Measurements from ENCODE around the gene ZG16.
"Not testable (repeated sequence)": the region's sequence is repeated elsewhere in the genome, so short reads cannot be mapped to it uniquely, and the experiment has no call there.

The ZG16 gene

GRCh38 chr16:29777576-29778350, at the start of gene ZG16:
ZG16 (plus strand) TSS chr16:29778256; CDS start chr16:29779267, 1,011 bp downstream.
- Mint-ChIP-seq H3K4me3 (no peak within 1 kb of the TSS), H3K27me3 (ENCODE audit: low read depth) (peaks cover 22% of the 10 kb centered on the region), H3K36me3 (ENCODE audit: low read depth) (no peaks in the 10 kb centered on the region), H3K4me1 (ENCODE audit: low read depth) (no peaks in the 10 kb centered on the region), H3K9me3 (no peaks in the 10 kb centered on the region), H3K27ac (no peak within 1 kb of the TSS)
- no peak for DNase-seq (ENCODE audit: low spot score)

DNA sequence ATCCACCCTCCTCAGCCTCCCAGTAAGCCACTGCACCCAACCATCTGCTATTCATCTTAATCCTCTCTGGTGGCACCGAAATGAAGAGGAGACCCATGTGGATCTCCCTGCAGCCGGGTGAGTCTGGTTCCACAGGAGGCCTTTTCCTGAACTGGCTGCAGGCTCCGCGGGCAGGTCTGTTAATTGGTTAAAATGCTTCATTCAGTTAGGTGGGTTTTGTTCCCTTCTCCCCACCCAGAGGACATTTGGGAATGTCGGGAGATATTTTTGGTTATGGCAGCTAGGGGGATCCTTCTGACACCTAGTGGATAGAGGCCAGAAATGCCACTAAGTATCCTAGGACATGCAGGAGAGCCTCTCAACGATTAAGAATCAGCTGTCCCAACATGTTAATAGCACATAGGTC, 48.9 kb upstream of the ZG16 start:
- Mint-ChIP-seq H3K27ac (no peak overlapping the region), H3K27me3 (ENCODE audit: low read depth) (peaks cover 12% of the 10 kb centered on the region), H3K4me3 (no peak overlapping the region), H3K36me3 (ENCODE audit: low read depth) (peaks cover 6% of the 10 kb centered on the region), H3K9me3 (peaks cover 3% of the 10 kb centered on the region), H3K4me1 (ENCODE audit: low read depth) (peaks cover 20% of the 10 kb centered on the region)
- DNase-seq (ENCODE audit: low spot score), result no peak

DNA sequence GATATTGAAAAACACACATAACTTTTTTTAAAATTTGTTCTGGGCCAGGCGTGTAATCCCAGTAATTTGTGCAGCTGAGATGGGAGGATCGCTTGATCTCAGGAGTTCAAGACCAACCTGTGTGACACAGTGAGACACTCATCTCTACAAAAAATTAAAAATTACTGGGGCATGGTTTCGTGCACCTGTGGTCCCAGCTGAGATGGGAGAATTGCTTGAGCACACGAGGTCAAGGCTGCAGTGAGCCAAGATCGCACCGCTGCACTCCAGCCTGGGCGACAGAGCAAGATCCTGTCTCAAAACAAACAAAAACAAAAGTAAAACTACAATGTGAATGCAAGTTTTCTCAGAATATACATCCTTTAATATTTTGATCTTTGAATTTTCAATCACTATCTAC, 47.4 kb upstream of the ZG16 start:
- Mint-ChIP-seq H3K36me3 (ENCODE audit: low read depth) (peaks cover 10% of the 10 kb centered on the region), H3K4me1 (ENCODE audit: low read depth) (peaks cover 23% of the 10 kb centered on the region), H3K4me3 (peak overlapping the region; percentile 49), H3K9me3 (peaks cover 3% of the 10 kb centered on the region), H3K27ac (peak overlapping the region; percentile 43), H3K27me3 (ENCODE audit: low read depth) (peaks cover 12% of the 10 kb centered on the region)
- no peak for DNase-seq (ENCODE audit: low spot score)

GRCh38 chr16:29731768-29732601, 46.1 kb upstream of the ZG16 start:
- H3K9me3 Mint-ChIP-seq, result not testable (repeated sequence)
- H3K4me1 Mint-ChIP-seq (ENCODE audit: low read depth), result peaks cover 27% of the 10 kb centered on the region
- peaks cover 12% of the 10 kb centered on the region for H3K27me3 Mint-ChIP-seq (ENCODE audit: low read depth)
- DNase-seq (ENCODE audit: low spot score), result peak; percentile 85
- H3K36me3 Mint-ChIP-seq (ENCODE audit: low read depth), result peaks cover 13% of the 10 kb centered on the region
- H3K27ac Mint-ChIP-seq, result peak overlapping the region; percentile 91
- peak overlapping the region; percentile 61 for H3K4me3 Mint-ChIP-seq

DNA sequence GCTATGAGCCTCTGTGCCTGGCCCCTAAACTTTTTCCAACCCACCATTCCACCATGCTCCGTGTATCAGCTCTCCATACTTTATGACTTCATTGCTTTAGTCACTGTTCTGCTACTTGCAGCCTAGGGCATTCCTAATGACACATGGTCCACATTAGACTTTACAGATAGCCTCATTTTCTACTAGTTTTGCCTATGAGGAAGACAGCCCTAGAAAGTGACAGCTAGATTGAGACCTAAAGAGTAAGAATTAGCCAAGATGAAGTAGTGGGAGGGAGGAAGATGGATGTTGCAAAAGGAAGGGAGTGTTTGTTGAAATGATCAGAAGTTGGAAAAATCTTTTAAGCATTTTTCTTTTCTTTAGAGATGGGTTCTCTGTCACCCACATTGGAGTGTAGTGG, 43.3 kb upstream of the ZG16 start:
- Mint-ChIP-seq H3K36me3 (ENCODE audit: low read depth) (peaks cover 14% of the 10 kb centered on the region), H3K27ac (no peak overlapping the region)

GRCh38 chr16:29736112-29736511, 41.9 kb upstream of the ZG16 start:
- Mint-ChIP-seq H3K4me1 (ENCODE audit: low read depth) (peaks cover 53% of the 10 kb centered on the region), H3K27ac (no peak overlapping the region), H3K4me3 (no peak overlapping the region), H3K36me3 (ENCODE audit: low read depth) (peaks cover 24% of the 10 kb centered on the region), H3K9me3 (peaks cover 3% of the 10 kb centered on the region), H3K27me3 (ENCODE audit: low read depth) (no peaks in the 10 kb centered on the region)
- no peak for DNase-seq (ENCODE audit: low spot score)

More for the DNA sequence above, 43.3 kb upstream of the ZG16 start:
- peaks cover 47% of the 10 kb centered on the region for H3K4me1 Mint-ChIP-seq (ENCODE audit: low read depth)
- DNase-seq (ENCODE audit: low spot score), result no peak
- H3K9me3 Mint-ChIP-seq, result peaks cover 3% of the 10 kb centered on the region
- no peaks in the 10 kb centered on the region for H3K27me3 Mint-ChIP-seq (ENCODE audit: low read depth)
- H3K4me3 Mint-ChIP-seq, result no peak overlapping the region

DNA sequence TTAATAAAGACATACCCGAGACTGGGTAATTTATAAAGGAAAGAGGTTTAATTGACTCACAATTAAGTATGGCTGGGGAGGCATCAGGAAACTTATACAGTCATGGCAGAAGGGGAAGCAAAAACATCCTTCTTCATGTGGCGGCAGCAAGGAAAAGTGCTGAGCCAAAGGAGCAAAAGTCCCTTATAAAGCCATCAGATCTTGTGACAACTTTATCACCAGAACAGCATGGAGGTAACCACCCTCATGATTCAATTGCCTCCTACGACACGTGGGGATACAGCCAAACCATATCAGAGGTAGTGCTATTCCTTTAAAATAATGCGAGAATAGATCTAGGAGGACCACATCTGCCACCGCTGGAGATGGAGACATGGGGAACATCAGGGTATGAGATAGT, 41.3 kb upstream of the ZG16 start:
- Mint-ChIP-seq H3K27me3 (ENCODE audit: low read depth) (no peaks in the 10 kb centered on the region), H3K9me3 (peaks cover 3% of the 10 kb centered on the region), H3K4me3 (no peak overlapping the region), H3K4me1 (ENCODE audit: low read depth) (peaks cover 56% of the 10 kb centered on the region), H3K36me3 (ENCODE audit: low read depth) (peaks cover 29% of the 10 kb centered on the region), H3K27ac (no peak overlapping the region)
- DNase-seq (ENCODE audit: low spot score), result no peak

DNA sequence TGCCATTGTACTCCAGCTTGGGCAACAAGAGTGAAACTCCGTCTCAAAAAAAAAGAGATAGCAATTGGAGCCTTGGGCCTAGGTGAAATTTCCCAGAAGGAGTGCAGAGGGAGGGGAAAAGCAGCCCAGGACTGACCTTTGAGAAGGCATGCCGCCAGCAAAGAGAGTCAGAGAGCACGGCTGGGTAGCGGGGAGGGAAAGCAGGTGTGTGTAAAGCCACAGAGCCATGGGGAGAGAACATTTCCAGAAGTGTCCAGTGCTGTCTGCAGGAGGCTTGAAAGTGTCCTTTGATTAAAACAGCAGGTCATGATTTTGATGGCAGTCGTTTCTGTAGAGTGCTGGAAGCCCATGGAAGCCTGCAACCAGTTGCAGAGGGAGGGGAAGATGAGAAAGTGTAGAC, 40.3 kb upstream of the ZG16 start:
- Mint-ChIP-seq H3K36me3 (ENCODE audit: low read depth) (peaks cover 34% of the 10 kb centered on the region), H3K4me1 (ENCODE audit: low read depth) (peaks cover 53% of the 10 kb centered on the region), H3K4me3 (peak overlapping the region; percentile 39), H3K27ac (peak overlapping the region; percentile 75), H3K27me3 (ENCODE audit: low read depth) (no peaks in the 10 kb centered on the region), H3K9me3 (no peaks in the 10 kb centered on the region)
- no peak for DNase-seq (ENCODE audit: low spot score)

DNA sequence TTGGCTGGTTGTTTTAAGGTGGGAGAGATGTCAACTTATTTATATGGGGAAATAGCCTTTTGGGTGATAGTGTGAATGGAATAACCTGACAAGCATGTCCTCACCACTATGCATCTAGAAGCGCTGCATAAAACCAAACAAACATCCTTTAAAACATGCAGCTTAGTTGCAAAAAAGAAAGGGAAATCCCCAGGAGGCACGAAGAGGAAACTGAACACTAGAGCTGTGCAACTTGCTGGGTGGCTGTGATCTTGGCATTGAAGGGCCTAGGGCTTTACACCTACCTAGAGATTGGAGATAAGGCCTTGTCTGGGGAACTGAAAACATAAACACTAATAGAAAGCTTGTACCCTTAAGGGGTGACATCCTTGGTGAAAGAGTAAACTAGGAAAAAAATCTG, 39.5 kb upstream of the ZG16 start:
- H3K27ac Mint-ChIP-seq, result peak overlapping the region; percentile 75
- H3K4me1 Mint-ChIP-seq (ENCODE audit: low read depth), result peaks cover 58% of the 10 kb centered on the region
- no peaks in the 10 kb centered on the region for H3K9me3 Mint-ChIP-seq
- peak; percentile 51 for DNase-seq (ENCODE audit: low spot score)
- peaks cover 40% of the 10 kb centered on the region for H3K36me3 Mint-ChIP-seq (ENCODE audit: low read depth)
- H3K27me3 Mint-ChIP-seq (ENCODE audit: low read depth), result no peaks in the 10 kb centered on the region
- peak overlapping the region; percentile 39 for H3K4me3 Mint-ChIP-seq

DNA sequence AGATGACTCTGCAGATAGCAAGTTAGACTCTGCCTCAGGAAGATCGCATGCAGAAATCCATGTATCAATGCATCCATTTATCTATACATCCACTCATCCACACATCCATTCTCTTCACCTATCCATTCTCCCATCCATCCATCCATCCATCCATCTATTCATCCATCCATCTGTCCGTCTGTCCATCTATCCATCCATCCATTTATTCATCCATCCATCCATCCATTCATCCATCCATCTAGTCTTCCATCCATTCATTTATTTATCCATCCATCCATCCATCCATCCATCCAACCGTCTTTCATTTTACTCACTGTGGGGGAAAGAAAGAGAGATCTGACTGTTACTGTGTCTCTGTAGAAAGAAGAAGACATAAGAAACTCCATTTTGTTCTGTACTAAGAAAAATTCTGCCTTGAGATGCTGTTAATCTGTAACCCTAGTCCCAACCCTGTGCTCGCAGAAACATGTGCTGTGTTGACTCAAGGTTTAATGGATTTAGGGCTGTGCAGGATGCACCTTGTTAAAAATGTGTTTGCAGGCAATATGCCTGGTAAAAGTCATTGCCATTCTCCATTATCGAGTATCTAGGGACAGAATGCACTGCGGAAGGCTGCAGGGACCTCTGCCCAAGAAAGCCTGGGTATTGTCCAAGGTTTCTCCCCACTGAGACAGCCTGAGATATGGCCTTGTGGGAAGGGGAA, 38.0 kb upstream of the ZG16 start:
- H3K36me3 Mint-ChIP-seq (ENCODE audit: low read depth), result peaks cover 46% of the 10 kb centered on the region
- not testable (repeated sequence) for H3K27me3 Mint-ChIP-seq (ENCODE audit: low read depth); H3K9me3 Mint-ChIP-seq; DNase-seq (ENCODE audit: low spot score); H3K4me3 Mint-ChIP-seq
- peaks cover 65% of the 10 kb centered on the region for H3K4me1 Mint-ChIP-seq (ENCODE audit: low read depth)
- peak overlapping the region; percentile 10 for H3K27ac Mint-ChIP-seq

GRCh38 chr16:29740630-29741015, 37.4 kb upstream of the ZG16 start:
- DNase-seq (ENCODE audit: low spot score); H3K27ac Mint-ChIP-seq; H3K4me3 Mint-ChIP-seq; H3K9me3 Mint-ChIP-seq; H3K27me3 Mint-ChIP-seq (ENCODE audit: low read depth): not testable (repeated sequence)
- Mint-ChIP-seq H3K4me1 (ENCODE audit: low read depth) (peaks cover 64% of the 10 kb centered on the region), H3K36me3 (ENCODE audit: low read depth) (peaks cover 48% of the 10 kb centered on the region)

GRCh38 chr16:29742683-29743275, 35.3 kb upstream of the ZG16 start:
- H3K36me3 Mint-ChIP-seq (ENCODE audit: low read depth), result peaks cover 52% of the 10 kb centered on the region
- DNase-seq (ENCODE audit: low spot score), result no peak
- no peaks in the 10 kb centered on the region for H3K9me3 Mint-ChIP-seq
- H3K4me1 Mint-ChIP-seq (ENCODE audit: low read depth), result peaks cover 73% of the 10 kb centered on the region
- H3K4me3 Mint-ChIP-seq, result peak overlapping the region; percentile 74
- H3K27me3 Mint-ChIP-seq (ENCODE audit: low read depth), result no peaks in the 10 kb centered on the region
- H3K27ac Mint-ChIP-seq, result peak overlapping the region; percentile 39

- H3K27ac Mint-ChIP-seq, result peak overlapping the region; percentile 39
- no peaks in the 10 kb centered on the region for H3K9me3 Mint-ChIP-seq
- H3K4me3 Mint-ChIP-seq, result peak overlapping the region; percentile 74
- no peak for DNase-seq (ENCODE audit: low spot score)
- H3K4me1 Mint-ChIP-seq (ENCODE audit: low read depth), result peaks cover 69% of the 10 kb centered on the region
- H3K36me3 Mint-ChIP-seq (ENCODE audit: low read depth), result peaks cover 52% of the 10 kb centered on the region
- no peaks in the 10 kb centered on the region for H3K27me3 Mint-ChIP-seq (ENCODE audit: low read depth)
Measured at GRCh38 chr16:29743475-29743826, 34.6 kb upstream of the ZG16 start.

Measured in T-helper 2 cell treated with Interferon-gamma antibody and Interleukin-4, amounts not matched to agents 5 μg/mL and 100 μg/mL, for 36 hours (primary cell).